GM23338 (cell line): ENCODE data around the gene PLA2G7. TPM values are rescaled to one million over a fixed set of nuclear protein-coding genes. Genes with fewer than 3 reads are reported as not detected.

Experiments used
- ATAC-seq: fragments of 200-7000 bp; cut with Tn5 transposase; 3 replicates; pipeline ENCODE4 v1.9.1; 2020
- DNase-seq: peaks from one replicate; pipeline ENCODE4 v3.0.0-alpha.2; 2015; ENCODE audit warnings: low spot score
- H2AFZ ChIP-seq: fragments of 200-600 bp; sonication (generic); 2 replicates; pipeline ENCODE4 v1.8.0; 2016; ENCODE audit warnings: antibody characterized with exemption, mild to moderate bottlenecking, moderate library complexity
- H3F3A ChIP-seq: fragments of 200-600 bp; sonication (generic); replicated peaks from 2 replicates; pipeline ENCODE4 v1.8.0; 2017; ENCODE audit warnings: antibody characterized with exemption, mixed run types, low read depth
- H3K27ac ChIP-seq: fragments of 200-600 bp; sonication (generic); 2 replicates; pipeline ENCODE4 v1.6.1; 2016; ENCODE audit warnings: low read depth
- H3K27me3 ChIP-seq: fragments of 200-600 bp; sonication (generic); 2 replicates; pipeline ENCODE4 v1.8.0; 2016; ENCODE audit warnings: mild to moderate bottlenecking, mixed run types, moderate library complexity; ENCODE audit not compliant: insufficient read depth
- H3K36me3 ChIP-seq: fragments of 200-600 bp; sonication (generic); 2 replicates; pipeline ENCODE4 v1.8.0; 2016; ENCODE audit warnings: mild to moderate bottlenecking; ENCODE audit not compliant: insufficient read depth
- H3K4me1 ChIP-seq: fragments of 200-600 bp; sonication (generic); 2 replicates; pipeline ENCODE4 v1.8.0; 2016; ENCODE audit warnings: mild to moderate bottlenecking, moderate library complexity; ENCODE audit not compliant: insufficient read depth
- H3K4me2 ChIP-seq: fragments of 200-600 bp; sonication (generic); 2 replicates; pipeline ENCODE4 v1.7.1; 2017; ENCODE audit warnings: mixed run types
- H3K4me3 ChIP-seq: fragments of 200-600 bp; sonication (generic); 2 replicates; pipeline ENCODE4 v1.6.1; 2016; ENCODE audit warnings: mixed run types
- H3K79me2 ChIP-seq: fragments of 200-600 bp; sonication (generic); replicated peaks from 2 replicates; pipeline ENCODE4 v1.8.0; 2017; ENCODE audit warnings: mild to moderate bottlenecking; ENCODE audit not compliant: insufficient read depth
- H3K9me2 ChIP-seq: fragments of 200-600 bp; sonication (generic); 2 replicates; pipeline ENCODE4 v1.8.0; 2017; ENCODE audit not compliant: insufficient read depth
- H4K20me1 ChIP-seq: fragments of 200-600 bp; sonication (generic); replicated peaks from 2 replicates; pipeline ENCODE4 v1.8.0; 2017; ENCODE audit warnings: mild to moderate bottlenecking; ENCODE audit not compliant: insufficient read depth
- H3K27ac Mint-ChIP-seq: 2 replicates; pipeline ENCODE4 v1.8.0; 2020; ENCODE audit warnings: inconsistent platforms, mild to moderate bottlenecking, moderate library complexity, mixed read lengths
- H3K27me3 Mint-ChIP-seq: 3 replicates; pipeline ENCODE4 v1.8.0; 2022; ENCODE audit warnings: low read depth, mild to moderate bottlenecking, moderate library complexity, mixed read lengths, inconsistent platforms; ENCODE audit not compliant: insufficient read depth, poor library complexity
- H3K36me3 Mint-ChIP-seq: 3 replicates; pipeline ENCODE4 v1.8.0; 2021; ENCODE audit warnings: low read depth, mild to moderate bottlenecking, inconsistent platforms, moderate library complexity, mixed read lengths
- H3K4me1 Mint-ChIP-seq: 3 replicates; pipeline ENCODE4 v1.8.0; 2020; ENCODE audit warnings: mild to moderate bottlenecking, inconsistent platforms, mixed read lengths
- H3K4me3 Mint-ChIP-seq: 3 replicates; pipeline ENCODE4 v1.8.0; 2021; ENCODE audit warnings: moderate library complexity, mild to moderate bottlenecking, inconsistent platforms, mixed read lengths
- H3K9me3 Mint-ChIP-seq: 3 replicates; pipeline ENCODE4 v1.8.0; 2020; ENCODE audit warnings: moderate library complexity, mild to moderate bottlenecking, inconsistent platforms, mixed read lengths
- CREB1 ChIP-seq: fragments of 250-450 bp; sonication (Bioruptor Pico); IDR thresholded peaks from 2 replicates; pipeline ENCODE4 v1.5.0; 2020; ENCODE audit warnings: low read depth, mild to moderate bottlenecking, moderate library complexity
- CTCF ChIP-seq, 2 experiments: fragments of 200-600 bp in 1 of 2; sonication (generic) in 1 of 2; conservative IDR thresholded peaks; 2 replicates each; pipeline versions ENCODE4 v1.5.1 to v1.6.1; 2016 to 2017; ENCODE audit warnings: antibody characterized with exemption in 2 of 2, low read depth in 2 of 2, mild to moderate bottlenecking in 2 of 2, moderate library complexity in 1 of 2
- EZH2phosphoT487 ChIP-seq: fragments of 200-600 bp; sonication (generic); IDR thresholded peaks from one replicate; pipeline ENCODE4 v1.8.1; 2018; ENCODE audit warnings: antibody characterized with exemption; ENCODE audit not compliant: unreplicated experiment
- JUNB ChIP-seq: IDR thresholded peaks from one replicate; pipeline ENCODE4 v1.6.1; 2016; ENCODE audit warnings: antibody characterized with exemption; ENCODE audit not compliant: unreplicated experiment
- POLR2AphosphoS5 ChIP-seq: IDR thresholded peaks from 2 replicates; pipeline ENCODE4 v1.6.1; 2016; ENCODE audit warnings: antibody characterized with exemption, low read depth
- REST ChIP-seq: IDR thresholded peaks from one replicate; pipeline ENCODE4 v1.6.1; 2018; ENCODE audit warnings: antibody characterized with exemption; ENCODE audit not compliant: unreplicated experiment
- STAT1 ChIP-seq: IDR thresholded peaks from one replicate; pipeline ENCODE4 v1.6.1; 2016; ENCODE audit warnings: antibody characterized with exemption; ENCODE audit not compliant: unreplicated experiment
- ZNF331 ChIP-seq: fragments of 250-450 bp; sonication (Bioruptor Pico); IDR thresholded peaks from 2 replicates; pipeline ENCODE4 v1.5.0; 2020; ENCODE audit warnings: low read depth, mild to moderate bottlenecking, moderate library complexity
- ZNF462 ChIP-seq: fragments of 250-450 bp; sonication (Bioruptor Pico); IDR thresholded peaks from 2 replicates; pipeline ENCODE4 v1.5.0; 2020; ENCODE audit warnings: mild to moderate bottlenecking, moderate library complexity
- polyA plus RNA-seq: library from polyadenylated mRNA; unstranded; fragments of >200 nt; fragmentation: Nextera tagmentation; extraction: Ambion mirVana; gene quantifications from 2 replicates; pipeline ENCODE4 v1.2.1, GENCODE V29; 2016
- total RNA-seq: library from RNA; depleted of rRNA; stranded (reverse); fragments of >200 nt; shearing (Covaris generic); gene quantifications from 2 replicates; pipeline ENCODE4 v1.2.3, GENCODE V29; 2014
- TF ChIP-seq, protein P1 (sequence below): IDR thresholded peaks from 2 replicates; pipeline ENCODE4 v1.6.1; 2016; ENCODE audit warnings: antibody characterized with exemption

Gene PLA2G7
- total and polyA plus RNA-seq, 2 experiments from 2014 or later = 2.4 to 2.8 TPM

- TF ChIP-seq, protein P1, sequence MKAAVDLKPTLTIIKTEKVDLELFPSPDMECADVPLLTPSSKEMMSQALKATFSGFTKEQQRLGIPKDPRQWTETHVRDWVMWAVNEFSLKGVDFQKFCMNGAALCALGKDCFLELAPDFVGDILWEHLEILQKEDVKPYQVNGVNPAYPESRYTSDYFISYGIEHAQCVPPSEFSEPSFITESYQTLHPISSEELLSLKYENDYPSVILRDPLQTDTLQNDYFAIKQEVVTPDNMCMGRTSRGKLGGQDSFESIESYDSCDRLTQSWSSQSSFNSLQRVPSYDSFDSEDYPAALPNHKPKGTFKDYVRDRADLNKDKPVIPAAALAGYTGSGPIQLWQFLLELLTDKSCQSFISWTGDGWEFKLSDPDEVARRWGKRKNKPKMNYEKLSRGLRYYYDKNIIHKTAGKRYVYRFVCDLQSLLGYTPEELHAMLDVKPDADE = no peak
- TF ChIP-seq POLR2AphosphoS5 (no peak), ZNF331 (CRISPR knock-in tag) (no peak), STAT1 (no peak)
Measured at GRCh38 chr6:46773201-46773855, 38.2 kb upstream of the PLA2G7 start (continued).

DNA sequence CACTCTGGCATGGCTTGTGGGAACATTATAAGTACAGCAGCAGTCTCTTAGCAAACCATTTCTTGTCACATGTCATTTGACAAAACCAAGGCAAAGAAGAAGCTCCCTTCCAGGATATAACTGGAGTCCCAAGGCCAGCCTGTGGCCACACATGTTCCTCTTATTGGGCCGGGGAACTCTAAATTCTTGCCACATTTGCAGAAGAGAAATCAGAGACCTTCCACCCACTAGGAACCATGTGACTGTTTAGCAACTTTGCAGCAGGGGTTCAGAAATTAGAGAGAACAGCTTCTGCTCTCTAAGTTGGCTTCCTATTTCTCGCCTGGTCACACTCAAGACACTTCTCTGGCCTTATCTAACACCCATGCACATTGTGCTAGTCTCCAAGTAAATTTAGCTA lies 37.6 kb upstream of the PLA2G7 start:
- H3F3A ChIP-seq = no peaks in the 10 kb centered on the region
- H3K27me3 Mint-ChIP-seq = peaks cover 1% of the 10 kb centered on the region
- ATAC-seq (no peak), DNase-seq (no peak)
- H4K20me1 ChIP-seq = no peaks in the 10 kb centered on the region
- H3K36me3 Mint-ChIP-seq = no peaks in the 10 kb centered on the region; the same call in 2 of the 3 replicates
- H3K27me3 ChIP-seq = no peaks in the 10 kb centered on the region
- H3K4me3 Mint-ChIP-seq = no peak overlapping the region
- H3K36me3 ChIP-seq = no peaks in the 10 kb centered on the region
- H3K9me2 ChIP-seq = peaks cover 9% of the 10 kb centered on the region; the same call in 1 of the 2 replicates
- H3K4me2 ChIP-seq = no peak overlapping the region
- no peak overlapping the region for H3K27ac Mint-ChIP-seq
- H3K4me1 Mint-ChIP-seq = no peaks in the 10 kb centered on the region
- H3K79me2 ChIP-seq = no peaks in the 10 kb centered on the region
- TF ChIP-seq ZNF331 (CRISPR knock-in tag) (no peak), EZH2phosphoT487 (no peak), POLR2AphosphoS5 (no peak), CREB1 (CRISPR knock-in tag) (no peak), ZNF462 (CRISPR knock-in tag) (no peak), STAT1 (no peak), JUNB (no peak), REST (no peak), CTCF (conservative IDR thresholded peaks at IDR 0.05; ENCODE audit: low read depth in 2 of 2) (no peak)
- H3K4me1 ChIP-seq = no peaks in the 10 kb centered on the region
- no peak overlapping the region; the same call in 1 of the 2 replicates for H2AFZ ChIP-seq
- H3K27ac ChIP-seq = no peak overlapping the region
- H3K9me3 Mint-ChIP-seq = peaks cover 2% of the 10 kb centered on the region; the same call in 1 of the 3 replicates
- H3K4me3 ChIP-seq = no peak overlapping the region
